HepG2 (cell line): ENCODE results near the gene STK32C. TPM values are rescaled to one million over a fixed set of nuclear protein-coding genes. Genes with fewer than 3 reads are reported as not detected.

Experiments
- ATAC-seq: fragments of 200-7000 bp; cut with Tn5 transposase; 3 replicates; pipeline ENCODE4 v1.9.1; 2020; ENCODE audit warnings: mild to moderate bottlenecking, moderate library complexity
- BruUV-seq: library from RNA; stranded (reverse); fragments of 400-500 nt; replicated peaks from 2 replicates; lab custom pipeline; 2021; lab: Mats Ljungman, UMichigan
- CTCF ChIA-PET: fragments of 300-600 bp; formaldehyde crosslinking; extraction: SDS; loops from one replicate; lab custom pipeline; 2021; ENCODE audit warnings: low total read pairs, inconsistent platforms, low intra/inter-chr PET ratio; lab: Yijun Ruan, JAX
- POLR2A ChIA-PET: fragments of 350-600 bp; sonication (Branson Sonifier 250); formaldehyde crosslinking; loops from one replicate; lab custom pipeline; 2020; ENCODE audit warnings: antibody characterized with exemption, inconsistent platforms; lab: Yijun Ruan, JAX
- DNase-seq: peaks from one replicate; pipeline ENCODE4 v3.0.0-alpha.2; 2015; ENCODE audit warnings: low spot score
- FAIRE-seq: peaks from 3 replicates; lab custom pipeline; 2011; peaks lifted over from hg19 to GRCh38; lab: Jason Lieb, UNC
- H2AFZ ChIP-seq: one replicate; pipeline ENCODE4 v1.6.1; 2011; ENCODE audit warnings: low read length, inconsistent platforms
- H3K27ac ChIP-seq: fragments of 300-600 bp; 3 replicates; pipeline ENCODE4 v1.8.0; 2011; ENCODE audit warnings: mixed run types, mild to moderate bottlenecking, mixed read lengths, low read length, inconsistent platforms; ENCODE audit not compliant: insufficient read depth; ENCODE audit errors: extremely low read length
- H3K27me3 ChIP-seq, 2 experiments: fragments of 200-600 bp in 1 of 2; 2 replicates in 1 of 2; 3 replicates in 1 of 2; pipeline versions ENCODE4 v1.6.0 to v1.8.0; 2011; ENCODE audit warnings: low read length in 2 of 2, mild to moderate bottlenecking in 2 of 2, moderate library complexity in 2 of 2, inconsistent platforms in 1 of 2; ENCODE audit not compliant: insufficient read depth in 2 of 2, control insufficient read depth in 1 of 2
- H3K36me3 ChIP-seq, 2 experiments: fragments of 200-600 bp in 1 of 2; replicated peaks in 1 of 2; 2 replicates in 1 of 2; 3 replicates in 1 of 2; pipeline versions ENCODE4 v1.5.1 to v1.8.0; 2011; ENCODE audit warnings: low read length in 2 of 2, inconsistent platforms in 1 of 2; ENCODE audit not compliant: insufficient read depth in 2 of 2, control insufficient read depth in 1 of 2
- H3K4me1 ChIP-seq: 2 replicates; pipeline ENCODE4 v1.5.1; 2012; ENCODE audit warnings: low read length, inconsistent platforms; ENCODE audit not compliant: insufficient read depth
- H3K4me2 ChIP-seq: 2 replicates; pipeline ENCODE4 v1.6.0; 2011; ENCODE audit warnings: low read depth, low read length, inconsistent platforms
- H3K4me3 ChIP-seq, 3 experiments: fragments of 200-600 bp in 1 of 3; sonication (generic), shearing (Covaris generic) in 1 of 3; replicated peaks in 1 of 3; 2 replicates each; pipeline ENCODE4 v1.5.1; 2011 to 2016; ENCODE audit warnings: low read length in 3 of 3, inconsistent platforms in 2 of 3, low read depth in 2 of 3, mild to moderate bottlenecking in 2 of 3, control low read depth in 1 of 3, mixed read lengths in 1 of 3; ENCODE audit not compliant: insufficient read depth in 1 of 3
- H3K79me2 ChIP-seq: one replicate; pipeline ENCODE4 v1.6.1; 2011; ENCODE audit warnings: low read length, inconsistent platforms; ENCODE audit not compliant: insufficient read depth
- H3K9ac ChIP-seq: 2 replicates; pipeline ENCODE4 v1.6.0; 2011; ENCODE audit warnings: mild to moderate bottlenecking, low read depth, low read length, inconsistent platforms; ENCODE audit not compliant: insufficient read depth
- H3K9me3 ChIP-seq: 2 replicates; pipeline ENCODE4 v1.5.1; 2012; ENCODE audit warnings: mild to moderate bottlenecking, low read length
- H4K20me1 ChIP-seq: 2 replicates; pipeline ENCODE4 v1.6.0; 2011; ENCODE audit warnings: inconsistent platforms, mild to moderate bottlenecking, low read length, moderate library complexity; ENCODE audit not compliant: insufficient read depth
- HMGXB4 ChIP-seq, 2 experiments: sonication (generic) in 1 of 2; formaldehyde crosslinking in 1 of 2; IDR thresholded peaks; 2 replicates each; pipeline versions ENCODE4 v1.4.0 to v1.6.1; 2018 to 2020; ENCODE audit warnings: missing genetic modification reagents in 2 of 2, borderline replicate concordance in 1 of 2, low read depth in 1 of 2, mild to moderate bottlenecking in 1 of 2, missing biosample characterization in 1 of 2
- ZNF576 ChIP-seq: sonication (generic); formaldehyde crosslinking; IDR thresholded peaks from 2 replicates; pipeline ENCODE4 v1.4.0; 2020; ENCODE audit warnings: mild to moderate bottlenecking, missing genetic modification reagents
- WGBS: methylation state at CpG from one replicate; pipeline ENCODE4 v1.1.6; 2017; ENCODE audit warnings: low lambda C conversion rate; 5-methylcytosine and 5-hydroxymethylcytosine counted together
- in situ Hi-C: cut with HindIII; loops from 2 replicates; pipeline ENCODE4 v1.10.0; 2017; ENCODE audit warnings: low pct_unique_long_range_greater_than_20kb; ENCODE audit not compliant: extremely low pct_ligation_motif_present
- intact Hi-C: fragments of 100-400 bp; cut with micrococcal nuclease; formaldehyde crosslinking; loops from one replicate; pipeline ENCODE4 v1.10.0; 2022; ENCODE audit not compliant: unreplicated experiment
- polyA plus RNA-seq, 8 experiments: library from polyadenylated mRNA; depleted of rRNA in 3 of 8; stranded (reverse) in 7 of 8; unstranded in 1 of 8; fragments of >200 nt; fragmentation: Illumina TruSeq in 4 of 8; extraction: Trizol in 4 of 8; gene quantifications; 2 replicates each; pipeline versions ENCODE4 v1.2.1 to v1.2.3, GENCODE V29; 2011 to 2016; ENCODE audit warnings: low read depth in 4 of 8, missing spikeins in 1 of 8, mixed read lengths in 1 of 8; ENCODE audit not compliant: insufficient read depth in 1 of 8
- total RNA-seq, 5 experiments: library from RNA; depleted of rRNA; stranded (reverse); fragments of >200 nt; fragmentation: Illumina TruSeq; extraction: Trizol; gene quantifications; 2 replicates each; pipeline ENCODE4 v1.2.3, GENCODE V29; 2016; ENCODE audit warnings: low read depth in 1 of 5

Gene STK32C
- total and polyA plus RNA-seq, 2 of the 13 experiments (the other 11 are each of a cell fraction or from before 2014, with no cell fraction given) = 10.9 to 19.4 TPM

- FAIRE-seq = no peak
- no peak within 1 kb of the TSS for H3K27ac ChIP-seq
- CTCF ChIA-PET = no interaction called here
- no peaks in the 10 kb centered on the region for H3K36me3 ChIP-seq
- TF ChIP-seq ZNF576 (0 out of 2 replicates have a peak, but pooled peaks have one; percentile 1), HMGXB4 (CRISPR knock-in tag; IDR thresholded peaks at IDR 0.05; ENCODE audit: borderline replicate concordance in 1 of 2, low read depth in 1 of 2) (no peak)
- TF ChIP-seq, all 625 proteins: peak for 1
- H4K20me1 ChIP-seq = peaks cover 18% of the 10 kb centered on the region
- H3K4me1 ChIP-seq = peaks cover 31% of the 10 kb centered on the region
- H3K79me2 ChIP-seq = no peaks in the 10 kb centered on the region
- peak within 1 kb of the TSS; percentile 36 for H3K4me2 ChIP-seq
- in situ Hi-C loops = no loop called here
- H3K9ac ChIP-seq = no peak within 1 kb of the TSS
- ATAC-seq (0 out of 3 replicates have a peak, but pooled peaks have one; percentile 4), DNase-seq (no peak)
- no peak within 1 kb of the TSS for H2AFZ ChIP-seq
- 53% methylated on average over 43 of the region's 109 CpGs for WGBS
- BruUV-seq = no TSS peak
- no peaks in the 10 kb centered on the region for H3K9me3 ChIP-seq
- intact Hi-C loops = no loop called here
- peaks cover 4 to 40% of the 10 kb centered on the region in 2 experiments for H3K27me3 ChIP-seq
- POLR2A ChIA-PET = no interaction called here
- peak within 1 kb of the TSS in 2 of 3 experiments; percentile 29 to 40; a peak in 3 of 6 replicates for H3K4me3 ChIP-seq
Observed at GRCh38 chr10:132186488-132187429, 121.0 kb downstream of the STK32C start, which contains the start of gene DPYSL4. TSS of gene DPYSL4 (plus strand) at chr10:132186948. CDS start at chr10:132187064, 116 bp downstream.
